Peyer's patch (tissue), 4 donors: ENCODE measurements around the gene GPR85. TPM values are rescaled to one million over a fixed set of nuclear protein-coding genes. Genes with fewer than 3 reads are reported as not detected.

Experiments
- DNase-seq, 3 donors: peaks; one replicate each; pipeline ENCODE4 v3.0.0-alpha.2; 2017 to 2019
- H3K27ac ChIP-seq, 4 donors: fragments of 200-600 bp; sonication (generic); one replicate each; pipeline ENCODE4 v1.5.1; 2016 to 2019
- H3K27me3 ChIP-seq, 2 donors: fragments of 200-600 bp; sonication (generic); one replicate each; pipeline ENCODE4 v1.5.1; 2019
- H3K36me3 ChIP-seq, 3 donors: fragments of 200-600 bp; sonication (generic); one replicate each; pipeline ENCODE4 v1.5.1; 2016 to 2019
- H3K4me1 ChIP-seq, 4 donors: fragments of 200-600 bp; sonication (generic); one replicate each; pipeline ENCODE4 v1.5.1; 2016 to 2019
- H3K4me3 ChIP-seq, 4 donors: fragments of 200-600 bp; sonication (generic); 1 replicate in 3 of 4; 2 replicates in 1 of 4; pipeline ENCODE4 v1.5.1; 2016 to 2019; ENCODE audit warnings: mild to moderate bottlenecking in 1 of 4
- H3K9me3 ChIP-seq, 4 donors: fragments of 200-600 bp; sonication (generic); one replicate each; pipeline ENCODE4 v1.5.1; 2016 to 2019; ENCODE audit warnings: mild to moderate bottlenecking in 1 of 4
- CTCF ChIP-seq, 6 experiments: fragments of 450-650 bp in 4 of 6; fragments of 200-600 bp in 2 of 6; sonication (generic) in 1 of 6; IDR thresholded peaks; one replicate each; pipeline ENCODE4 v1.5.1; 2017 to 2019; ENCODE audit warnings: antibody characterized with exemption in 6 of 6, mild to moderate bottlenecking in 3 of 6, moderate library complexity in 1 of 6
- POLR2A ChIP-seq, 2 donors: fragments of 450-650 bp; IDR thresholded peaks; one replicate each; pipeline ENCODE4 v1.5.1; 2017; ENCODE audit warnings: antibody characterized with exemption in 2 of 2, mild to moderate bottlenecking in 2 of 2, moderate library complexity in 2 of 2
- total RNA-seq, 4 donors: library from RNA; depleted of rRNA; stranded (reverse); fragments of >200 nt; gene quantifications; one replicate each; pipeline ENCODE4 v1.1.0, GENCODE V29; 2016

Gene GPR85
- total RNA-seq, 4 donors from 2014 or later: not detected

GRCh38 chr7:113109718-113110117 lies 23.1 kb upstream of the GPR85 start:
- TF ChIP-seq POLR2A (IDR thresholded peaks at IDR 0.05): no peak
- no peak for TF ChIP-seq CTCF (IDR thresholded peaks at IDR 0.05)
- H3K27me3 ChIP-seq: no peaks in the 10 kb centered on the region
- no peak overlapping the region for H3K4me3 ChIP-seq
- H3K4me1 ChIP-seq: no peaks in the 10 kb centered on the region
- no peak for DNase-seq
- H3K9me3 ChIP-seq: no peaks in the 10 kb centered on the region
- no peak overlapping the region for H3K27ac ChIP-seq
- H3K36me3 ChIP-seq: no peaks in the 10 kb centered on the region

- H3K36me3 ChIP-seq: no peaks in the 10 kb centered on the region
- no peaks in the 10 kb centered on the region for H3K4me1 ChIP-seq
- H3K4me3 ChIP-seq: no peak overlapping the region
- DNase-seq: no peak
- no peak overlapping the region for H3K27ac ChIP-seq
- no peaks in the 10 kb centered on the region for H3K9me3 ChIP-seq
- TF ChIP-seq CTCF (IDR thresholded peaks at IDR 0.05) (no peak), POLR2A (IDR thresholded peaks at IDR 0.05) (no peak)
- H3K27me3 ChIP-seq: no peaks in the 10 kb centered on the region
Observed at GRCh38 chr7:113100121-113100603, 13.5 kb upstream of the GPR85 start.

GRCh38 chr7:113099284-113099919 lies 12.8 kb upstream of the GPR85 start:
- Histone ChIP-seq H3K27ac (no peak overlapping the region), H3K27me3 (no peaks in the 10 kb centered on the region), H3K36me3 (no peaks in the 10 kb centered on the region), H3K9me3 (no peaks in the 10 kb centered on the region), H3K4me3 (no peak overlapping the region), H3K4me1 (no peaks in the 10 kb centered on the region)
- TF ChIP-seq POLR2A (IDR thresholded peaks at IDR 0.05): no peak
- TF ChIP-seq CTCF (IDR thresholded peaks at IDR 0.05): no peak
- no peak for DNase-seq

- Histone ChIP-seq H3K9me3 (no peaks in the 10 kb centered on the region), H3K4me1 (no peaks in the 10 kb centered on the region), H3K27ac (no peak overlapping the region), H3K4me3 (no peak overlapping the region), H3K27me3 (no peaks in the 10 kb centered on the region), H3K36me3 (no peaks in the 10 kb centered on the region)
- TF ChIP-seq CTCF (IDR thresholded peaks at IDR 0.05) (no peak), POLR2A (IDR thresholded peaks at IDR 0.05) (no peak)
- no peak for DNase-seq
Observed at GRCh38 chr7:113094517-113095249, 8.1 kb upstream of the GPR85 start.

GRCh38 chr7:113093561-113093960 lies 6.9 kb upstream of the GPR85 start:
- Histone ChIP-seq H3K36me3 (no peaks in the 10 kb centered on the region), H3K4me3 (no peak overlapping the region), H3K4me1 (no peaks in the 10 kb centered on the region), H3K9me3 (no peaks in the 10 kb centered on the region), H3K27me3 (no peaks in the 10 kb centered on the region), H3K27ac (no peak overlapping the region)
- DNase-seq: no peak
- TF ChIP-seq POLR2A (IDR thresholded peaks at IDR 0.05) (no peak), CTCF (IDR thresholded peaks at IDR 0.05) (no peak)
